A673 (cell line): ENCODE results near the gene ANKMY1.

ENCODE experiments used
- CTCF ChIP-seq: fragments of 300-800, 200-600 bp; sonication (generic); conservative IDR thresholded peaks from 2 replicates; pipeline ENCODE4 v1.5.1; 2017; ENCODE audit warnings: low read depth, mild to moderate bottlenecking, antibody characterized with exemption, low read length, moderate library complexity, mixed read lengths
- EZH2 ChIP-seq: fragments of 200-600 bp; sonication (generic); IDR thresholded peaks from 2 replicates; pipeline ENCODE4 v1.6.1; 2017; ENCODE audit warnings: borderline replicate concordance, low read depth, mild to moderate bottlenecking, mixed read lengths, antibody characterized with exemption, low read length; ENCODE audit not compliant: poor library complexity, severe bottlenecking

- TF ChIP-seq CTCF (no peak), EZH2 (no peak)
Measured at GRCh38 chr2:240449764-240450531, 107.8 kb downstream of the ANKMY1 start.
